IMR-90 (cell line): ENCODE data around the gene PCSK6. TPM values are rescaled to one million over a fixed set of nuclear protein-coding genes. Genes with fewer than 3 reads are reported as not detected.

ENCODE experiments used
- ATAC-seq: fragments of 200-7000 bp; cut with Tn5 transposase; 2 replicates; pipeline ENCODE4 v1.9.1; 2020; ENCODE audit warnings: low read depth, mild to moderate bottlenecking, moderate library complexity
- BruUV-seq: library from RNA; stranded (reverse); fragments of 400-500 nt; replicated peaks from 2 replicates; lab custom pipeline; 2021; lab: Mats Ljungman, UMichigan
- CTCF ChIA-PET: fragments of 300-600 bp; formaldehyde crosslinking; extraction: SDS; loops from one replicate; lab custom pipeline; 2021; ENCODE audit warnings: antibody characterized with exemption; lab: Yijun Ruan, JAX
- POLR2A ChIA-PET: fragments of 300-600 bp; sonication (Branson Sonifier 250); formaldehyde crosslinking; loops from one replicate; lab custom pipeline; 2022; ENCODE audit warnings: antibody characterized with exemption; ENCODE audit not compliant: unreplicated experiment; lab: Charles Lee
- DNase-seq: peaks from one replicate; pipeline ENCODE4 v3.0.0; 2013
- H2AFZ ChIP-seq: replicated peaks from 2 replicates; pipeline ENCODE3; 2013; ENCODE audit warnings: low read length, mild to moderate bottlenecking; ENCODE audit not compliant: poor library complexity
- H2AK5ac ChIP-seq: 2 replicates; pipeline ENCODE4 v1.6.1; 2013; ENCODE audit warnings: low read depth, low read length, inconsistent platforms
- H2AK9ac ChIP-seq: replicated peaks from 2 replicates; pipeline ENCODE3; 2013; ENCODE audit warnings: mild to moderate bottlenecking, low read depth, low read length, moderate library complexity; ENCODE audit not compliant: poor library complexity
- H2BK120ac ChIP-seq: 2 replicates; pipeline ENCODE4 v1.6.1; 2013; ENCODE audit warnings: low read depth, low read length, inconsistent platforms
- H2BK15ac ChIP-seq: 3 replicates; pipeline ENCODE4 v1.6.1; 2013; ENCODE audit warnings: low read depth, low read length, inconsistent platforms
- H2BK20ac ChIP-seq: 2 replicates; pipeline ENCODE4 v1.6.1; 2013; ENCODE audit warnings: low read depth, mild to moderate bottlenecking, inconsistent platforms, low read length, moderate library complexity
- H2BK5ac ChIP-seq: 2 replicates; pipeline ENCODE4 v1.6.1; 2013; ENCODE audit warnings: mild to moderate bottlenecking, low read depth, low read length, inconsistent platforms; ENCODE audit not compliant: poor library complexity, severe bottlenecking
- H3K14ac ChIP-seq: replicated peaks from 2 replicates; pipeline ENCODE4 v1.6.1; 2013; ENCODE audit warnings: low read depth, low read length, inconsistent platforms
- H3K18ac ChIP-seq: 2 replicates; pipeline ENCODE4 v1.6.1; 2013; ENCODE audit warnings: low read depth, low read length, control low read depth
- H3K23ac ChIP-seq: 2 replicates; pipeline ENCODE4 v1.6.1; 2013; ENCODE audit warnings: low read depth, low read length, inconsistent platforms
- H3K27ac ChIP-seq: 2 replicates; pipeline ENCODE4 v1.5.1; 2013; ENCODE audit warnings: mild to moderate bottlenecking, control low read depth, low read length; ENCODE audit not compliant: insufficient read depth
- H3K27me3 ChIP-seq: 2 replicates; pipeline ENCODE4 v1.6.1; 2013; ENCODE audit warnings: low read length; ENCODE audit not compliant: control insufficient read depth, insufficient read depth
- H3K36me3 ChIP-seq: 2 replicates; pipeline ENCODE4 v1.6.1; 2013; ENCODE audit warnings: low read length, mixed read lengths; ENCODE audit not compliant: control insufficient read depth, insufficient read depth
- H3K4ac ChIP-seq: 2 replicates; pipeline ENCODE4 v1.6.1; 2013; ENCODE audit warnings: low read depth, low read length, inconsistent platforms
- H3K4me1 ChIP-seq: 2 replicates; pipeline ENCODE4 v1.6.1; 2013; ENCODE audit warnings: low read length, mixed read lengths; ENCODE audit not compliant: control insufficient read depth, insufficient read depth
- H3K4me2 ChIP-seq: 2 replicates; pipeline ENCODE4 v1.6.1; 2013; ENCODE audit warnings: low read depth, mild to moderate bottlenecking, control low read depth, low read length, moderate library complexity
- H3K4me3 ChIP-seq: 2 replicates; pipeline ENCODE4 v1.5.1; 2013; ENCODE audit warnings: low read depth, mild to moderate bottlenecking, control low read depth, low read length, moderate library complexity; ENCODE audit not compliant: insufficient read depth
- H3K56ac ChIP-seq: 2 replicates; pipeline ENCODE4 v1.6.1; 2013; ENCODE audit warnings: low read length, inconsistent platforms; ENCODE audit not compliant: insufficient read depth; ENCODE audit errors: extremely low read depth
- H3K79me1 ChIP-seq, 2 experiments: 2 replicates each; pipeline ENCODE4 v1.6.1; 2013; ENCODE audit warnings: low read length in 2 of 2, inconsistent platforms in 1 of 2, low read depth in 1 of 2
- H3K9ac ChIP-seq: 2 replicates; pipeline ENCODE4 v1.6.1; 2013; ENCODE audit warnings: low read depth, low read length, control low read depth
- H3K9me1 ChIP-seq: 2 replicates; pipeline ENCODE4 v1.6.1; 2013; ENCODE audit warnings: low read length, inconsistent platforms; ENCODE audit not compliant: insufficient read depth
- H3K9me3 ChIP-seq: 2 replicates; pipeline ENCODE4 v1.6.1; 2013; ENCODE audit warnings: low read length; ENCODE audit not compliant: control insufficient read depth, insufficient read depth
- H4K20me1 ChIP-seq: 2 replicates; pipeline ENCODE4 v1.6.1; 2013; ENCODE audit warnings: low read length, inconsistent platforms; ENCODE audit not compliant: insufficient read depth
- H4K5ac ChIP-seq: 2 replicates; pipeline ENCODE4 v1.6.1; 2013; ENCODE audit warnings: mild to moderate bottlenecking, low read depth, low read length, control low read depth
- H4K8ac ChIP-seq, 2 experiments: 2 replicates each; pipeline ENCODE4 v1.6.1; 2013; ENCODE audit warnings: low read depth in 2 of 2, low read length in 2 of 2, control low read depth in 1 of 2, inconsistent platforms in 1 of 2
- H4K91ac ChIP-seq: 2 replicates; pipeline ENCODE4 v1.6.1; 2013; ENCODE audit warnings: low read depth, low read length, inconsistent platforms; ENCODE audit not compliant: insufficient read depth
- MAZ ChIP-seq: IDR thresholded peaks from 2 replicates; pipeline ENCODE4 v1.6.1; 2012; ENCODE audit warnings: low read depth, mild to moderate bottlenecking, low read length, improper control_type of control experiment, moderate library complexity, borderline replicate concordance
- MXI1 ChIP-seq: IDR thresholded peaks from 2 replicates; pipeline ENCODE4 v1.6.1; 2012; ENCODE audit warnings: low read depth, mild to moderate bottlenecking, low read length, moderate library complexity, borderline replicate concordance
- POLR2A ChIP-seq: IDR thresholded peaks from 2 replicates; pipeline ENCODE4 v1.6.1; 2012; ENCODE audit warnings: mild to moderate bottlenecking, low read depth, low read length
- RCOR1 ChIP-seq: IDR thresholded peaks from 2 replicates; pipeline ENCODE4 v1.6.1; 2012; ENCODE audit warnings: mild to moderate bottlenecking, low read length, improper control_type of control experiment; ENCODE audit not compliant: insufficient replicate concordance
- WGBS, 2 experiments: methylation state at CpG; one replicate each; pipeline versions ENCODE4 v1.1.5 to v1.1.7; 2013; ENCODE audit warnings: missing lambda C conversion rate in 2 of 2; ENCODE audit not compliant: insufficient read length in 1 of 2; ENCODE audit errors: extremely low coverage in 2 of 2; 5-methylcytosine and 5-hydroxymethylcytosine counted together
- dilution Hi-C: fragments of 300-500 bp; cut with HindIII; formaldehyde crosslinking; loops from one replicate; pipeline ENCODE4 v1.14.3; 2018; ENCODE audit warnings: low sequenced_read_pairs; ENCODE audit not compliant: unreplicated experiment
- in situ Hi-C: fragments of 300-500 bp; cut with MboI; formaldehyde crosslinking; loops from 3 replicates; pipeline ENCODE4 v1.14.3; 2019; ENCODE audit warnings: low sequenced_read_pairs, inconsistent platforms, mixed read lengths
- intact Hi-C: fragments of 100-400 bp; cut with micrococcal nuclease; formaldehyde crosslinking; loops from 2 replicates; pipeline ENCODE4 v1.10.0; 2022
- polyA plus RNA-seq, 3 experiments: library from polyadenylated mRNA; depleted of rRNA; stranded (reverse); fragments of >200 nt; gene quantifications; 2 replicates each; pipeline ENCODE4 v1.2.3, GENCODE V29; 2012; ENCODE audit warnings: low replicate concordance in 1 of 3
- total RNA-seq: library from RNA; depleted of rRNA; stranded (reverse); fragments of >200 nt; gene quantifications from 2 replicates; pipeline ENCODE4 v1.2.3, GENCODE V29; 2012

The PCSK6 gene
- total and polyA plus RNA-seq, 2 of the 4 experiments (the other 2 are of a cell fraction), result not detected

DNA sequence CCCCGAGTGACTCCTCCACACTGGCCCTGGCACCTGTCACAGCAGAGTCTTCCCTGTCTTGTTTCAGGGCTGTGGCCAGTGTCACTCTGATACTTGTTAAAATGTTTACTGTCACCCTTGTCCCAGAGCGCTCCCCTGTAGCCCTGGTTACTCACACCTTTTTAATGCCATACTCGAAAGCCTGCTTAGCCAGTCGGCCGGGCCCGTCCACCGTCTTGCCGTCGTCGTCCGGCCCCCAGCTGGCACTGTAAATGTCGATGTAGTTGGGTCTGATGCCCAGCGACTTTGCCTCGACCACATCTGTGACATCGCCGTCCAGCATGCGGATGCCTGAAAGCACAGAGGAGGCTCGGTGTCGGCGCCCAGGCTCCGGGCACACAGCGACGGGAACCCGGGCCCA, 91.3 kb downstream of the PCSK6 start:
- H3K27ac ChIP-seq, result no peak overlapping the region
- H4K5ac ChIP-seq, result no peak overlapping the region
- no peak overlapping the region for H2BK20ac ChIP-seq
- no peak overlapping the region for H3K4me2 ChIP-seq
- H3K14ac ChIP-seq, result no peak overlapping the region
- H2AK5ac ChIP-seq, result no peak overlapping the region
- ATAC-seq (no peak), DNase-seq (no peak)
- in situ Hi-C loops, result no loop called here
- dilution Hi-C loops, result no loop called here
- H3K79me1 ChIP-seq, result no peaks in the 10 kb centered on the region
- no peaks in the 10 kb centered on the region for H3K9me1 ChIP-seq
- 72% methylated on average over 12 of the region's 24 CpGs; no CpG with 5 or more reads in 1 of the 2 experiments for WGBS, 2 experiments
- intact Hi-C loops, result no loop called here
- H3K9ac ChIP-seq, result no peak overlapping the region
- H3K9me3 ChIP-seq, result no peaks in the 10 kb centered on the region
- no peak overlapping the region for H2BK120ac ChIP-seq
- H4K8ac ChIP-seq, result no peak overlapping the region
- H3K4me1 ChIP-seq, result no peaks in the 10 kb centered on the region
- TF ChIP-seq MAZ (no peak), POLR2A (no peak), MXI1 (no peak), RCOR1 (no peak)
- CTCF ChIA-PET, result no interaction called here
- H3K18ac ChIP-seq, result no peak overlapping the region
- H2BK15ac ChIP-seq, result no peak overlapping the region
- BruUV-seq, result no TSS peak
- no peaks in the 10 kb centered on the region for H4K20me1 ChIP-seq
- POLR2A ChIA-PET, result no interaction called here
- peaks cover 18% of the 10 kb centered on the region for H3K27me3 ChIP-seq
- no peak overlapping the region for H2BK5ac ChIP-seq
- H2AFZ ChIP-seq, result no peak overlapping the region
- H4K91ac ChIP-seq, result no peak overlapping the region
- no peaks in the 10 kb centered on the region for H3K36me3 ChIP-seq
- H3K56ac ChIP-seq, result no peak overlapping the region
- H3K4me3 ChIP-seq, result no peak overlapping the region
- no peak overlapping the region for H3K23ac ChIP-seq
- H2AK9ac ChIP-seq, result no peak overlapping the region
- H3K4ac ChIP-seq, result no peak overlapping the region
